Suppressor macrophage treated with lipopolysaccharide for 1 hour (primary cell): ENCODE data around the gene CRTAP.
"Not testable (repeated sequence)": the region's sequence is repeated elsewhere in the genome, so short reads cannot be mapped to it uniquely, and the experiment has no call there.

Experiments used
- DNase-seq, 3 donors: peaks; one replicate each; pipeline ENCODE4 v3.0.0-alpha.2; 2020 to 2022

The CRTAP gene

DNA sequence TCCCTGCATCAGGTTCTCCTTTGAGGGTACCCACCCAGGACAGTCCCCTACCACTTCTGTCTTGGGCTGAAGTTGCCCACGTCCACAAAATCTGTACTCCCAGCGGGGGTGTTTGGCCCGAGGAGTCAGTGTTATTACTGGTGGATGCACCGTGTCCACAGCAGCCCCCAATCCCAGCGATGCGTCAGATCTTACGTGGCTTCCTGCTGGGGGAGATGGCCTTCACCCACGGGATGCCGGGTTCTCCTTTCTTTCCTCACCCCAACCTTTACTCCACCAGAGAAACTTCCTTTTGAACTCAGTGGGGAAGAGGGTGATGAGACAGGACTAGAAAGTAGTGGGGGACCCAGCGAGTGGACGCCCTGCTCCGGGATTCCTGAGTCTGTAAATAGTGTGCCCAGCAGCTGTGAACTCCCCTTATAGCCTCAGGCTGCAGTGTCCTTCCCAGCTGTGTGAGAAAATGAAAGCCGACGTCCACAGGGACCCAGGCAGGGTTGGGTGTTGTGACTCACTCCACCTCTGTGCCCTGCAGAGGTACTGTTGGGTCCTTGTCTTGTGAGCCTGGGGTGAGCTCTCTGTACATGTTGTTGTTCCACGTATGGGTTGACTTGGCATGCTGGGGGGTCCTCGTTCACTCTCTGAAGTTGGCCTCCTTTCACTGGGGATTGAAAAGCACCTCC is 31.5 kb downstream of the CRTAP start:
- DNase-seq, result peak in 1 of 3 donors; percentile 12

DNA sequence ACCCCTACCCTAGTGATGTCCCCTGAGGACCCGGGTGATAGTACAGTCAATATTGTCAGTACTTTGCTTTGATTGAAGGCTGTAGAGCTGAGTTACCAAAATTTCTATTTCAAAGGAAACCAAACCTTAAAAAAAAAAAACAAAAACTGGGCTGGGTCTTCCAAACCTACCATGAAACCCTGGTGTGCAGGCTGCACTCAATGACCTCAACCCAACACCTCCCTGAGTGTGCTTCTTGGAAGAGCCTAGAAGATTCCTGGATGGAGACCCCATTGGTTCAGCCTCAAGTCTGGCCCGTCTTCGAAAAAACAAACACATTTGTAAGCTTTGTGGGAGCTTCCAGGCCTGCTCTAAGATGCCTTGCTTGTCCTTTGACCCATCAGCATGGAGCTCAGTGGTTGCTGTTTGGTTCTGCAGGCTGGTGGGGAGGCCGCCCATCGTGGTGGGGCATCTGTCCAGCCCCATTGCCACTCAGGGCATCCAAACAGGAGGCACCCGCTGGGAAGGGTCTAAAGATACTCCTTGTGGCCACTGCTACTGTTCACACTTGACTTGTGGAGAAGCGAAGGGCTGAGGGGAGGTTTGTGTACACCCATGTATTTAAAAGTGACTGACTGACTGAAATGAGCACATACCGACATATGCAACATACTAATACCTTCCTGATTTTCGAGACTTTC is 32.2 kb downstream of the CRTAP start:
- DNase-seq, result no peak

DNA sequence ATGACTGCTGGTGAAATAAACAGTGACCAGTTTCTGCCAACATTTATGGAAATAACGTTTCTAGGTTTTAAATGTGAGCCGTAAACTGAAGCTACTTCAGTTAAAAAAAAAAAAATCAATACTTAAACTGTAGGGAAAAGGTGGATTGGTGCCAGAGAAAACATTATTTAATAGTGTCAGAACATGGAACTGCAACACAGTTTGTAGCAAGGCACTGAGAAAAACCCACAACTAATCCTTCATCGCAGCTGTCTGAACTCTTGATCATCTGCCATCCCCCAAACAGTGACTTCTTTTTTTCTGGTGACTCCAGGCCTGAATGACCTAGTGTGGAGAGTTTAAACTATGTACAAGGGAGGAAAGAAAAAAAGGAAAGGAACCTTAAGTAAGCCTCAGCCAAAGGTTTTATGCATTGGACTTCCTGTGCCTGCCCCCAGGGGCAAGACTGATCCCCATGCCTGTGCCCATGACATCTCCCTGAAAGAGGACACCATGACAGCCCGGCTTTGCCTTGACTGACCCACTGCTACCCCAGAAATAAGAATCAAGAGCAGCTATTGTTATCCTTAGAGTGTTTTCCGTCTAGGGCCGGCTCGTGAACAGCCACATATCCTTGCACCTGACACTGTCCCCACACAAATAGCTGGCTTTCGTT is 33.1 kb downstream of the CRTAP start:
- DNase-seq, result no peak

DNA sequence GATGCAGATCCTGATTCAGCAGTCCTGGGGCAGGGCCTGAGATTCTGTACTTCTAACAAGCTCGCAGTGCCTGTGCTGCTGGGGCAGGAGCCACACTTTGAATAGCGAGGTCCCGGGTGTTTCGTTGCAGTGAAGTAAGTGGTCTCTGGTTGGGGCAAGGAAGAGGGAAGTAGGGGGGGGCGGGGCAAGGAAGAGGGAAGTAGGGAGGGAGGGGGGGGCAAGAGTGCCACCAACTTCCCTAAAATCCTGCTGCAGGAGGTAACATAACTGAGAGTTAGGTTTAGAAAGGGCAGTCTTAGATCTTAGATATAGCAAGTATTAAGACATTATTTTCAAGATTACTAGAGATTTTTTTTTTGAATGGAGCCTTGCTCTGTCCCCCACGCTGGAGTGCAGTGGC is 35.5 kb downstream of the CRTAP start:
- peak; percentile 50 to 85 (median 52) for DNase-seq

DNA sequence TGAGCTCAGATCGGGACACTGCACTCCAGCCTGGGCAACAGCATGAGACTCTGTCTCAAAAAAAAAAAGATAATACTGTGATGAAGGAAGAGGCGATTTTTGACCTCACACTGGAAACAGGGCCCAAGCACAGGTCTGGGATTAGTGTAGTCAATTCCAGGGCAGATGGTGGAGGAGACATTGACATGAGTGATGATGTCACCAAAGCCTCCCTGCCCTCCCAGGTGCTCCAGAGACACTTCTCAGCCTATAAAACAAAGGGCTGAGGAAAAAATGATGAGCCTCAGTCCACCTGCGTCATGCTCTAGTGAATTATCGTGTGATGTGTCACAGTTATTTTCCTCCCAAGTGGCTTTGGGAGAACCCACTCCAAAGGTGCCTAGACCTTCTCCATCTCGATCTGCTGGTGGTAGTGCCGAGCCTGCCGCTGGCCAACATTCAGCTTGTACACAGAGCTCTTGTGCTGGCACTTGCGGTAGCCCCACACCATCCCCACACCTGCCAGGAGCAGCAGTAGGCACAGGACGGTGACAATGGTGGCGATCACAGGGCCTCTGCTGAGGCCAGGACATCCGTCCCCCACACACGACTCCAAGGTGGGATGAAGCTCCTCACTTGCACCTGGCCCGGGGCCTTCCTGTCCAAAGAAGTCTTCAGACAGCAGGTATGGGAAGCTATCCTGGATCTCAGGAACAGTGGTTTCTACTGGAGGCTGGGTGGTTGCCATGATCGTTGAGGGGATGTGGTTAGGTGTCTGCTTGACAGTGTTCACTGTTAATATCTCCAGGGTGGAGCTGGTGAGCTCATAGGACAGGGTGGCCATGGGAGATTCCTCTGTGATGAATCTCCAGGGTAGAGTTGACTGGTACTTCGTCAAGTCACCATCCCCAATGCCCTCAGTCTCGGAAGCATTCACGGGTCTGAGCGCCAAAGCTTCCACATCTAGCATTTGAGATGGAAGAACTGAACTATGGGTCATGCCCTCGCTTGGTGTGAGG is 38.8 kb downstream of the CRTAP start:
- DNase-seq, result no peak

DNA sequence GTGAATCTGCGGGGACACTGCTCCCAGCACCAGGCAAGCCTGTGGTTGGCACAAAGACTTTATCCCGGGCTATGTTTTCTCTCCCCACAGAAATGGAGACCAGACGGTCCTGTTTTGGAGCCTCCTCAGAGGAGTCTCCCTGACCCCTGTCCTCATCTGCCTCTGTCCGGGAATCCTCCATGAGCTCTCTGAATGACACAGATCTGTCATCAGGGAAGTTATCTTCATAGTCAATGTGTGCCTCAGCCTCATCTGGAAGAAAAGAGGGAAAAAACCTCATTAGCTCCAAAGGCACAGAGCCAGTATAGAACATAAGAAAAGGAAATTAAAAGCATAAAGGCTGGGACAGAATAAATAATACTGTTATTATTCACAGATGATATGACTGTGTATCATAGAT is 40.0 kb downstream of the CRTAP start:
- no peak for DNase-seq

DNA sequence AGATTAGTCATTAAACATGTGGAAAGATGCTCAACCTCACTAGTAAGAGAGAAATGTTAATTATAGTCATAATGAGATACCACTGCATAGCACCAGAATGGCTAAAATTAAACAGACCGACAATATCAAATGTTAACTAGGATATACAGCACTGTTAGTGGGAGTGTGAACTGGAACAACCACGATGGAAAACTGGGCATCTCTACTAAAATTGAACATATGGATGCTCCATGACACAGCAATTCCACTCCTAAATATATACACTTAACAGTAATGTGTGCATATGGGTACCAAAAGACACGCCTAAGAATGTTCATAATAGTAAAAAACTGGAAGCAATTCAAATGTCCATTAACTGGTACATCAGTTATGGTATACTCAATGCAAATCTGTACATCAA is 41.5 kb downstream of the CRTAP start:
- DNase-seq, result no peak

DNA sequence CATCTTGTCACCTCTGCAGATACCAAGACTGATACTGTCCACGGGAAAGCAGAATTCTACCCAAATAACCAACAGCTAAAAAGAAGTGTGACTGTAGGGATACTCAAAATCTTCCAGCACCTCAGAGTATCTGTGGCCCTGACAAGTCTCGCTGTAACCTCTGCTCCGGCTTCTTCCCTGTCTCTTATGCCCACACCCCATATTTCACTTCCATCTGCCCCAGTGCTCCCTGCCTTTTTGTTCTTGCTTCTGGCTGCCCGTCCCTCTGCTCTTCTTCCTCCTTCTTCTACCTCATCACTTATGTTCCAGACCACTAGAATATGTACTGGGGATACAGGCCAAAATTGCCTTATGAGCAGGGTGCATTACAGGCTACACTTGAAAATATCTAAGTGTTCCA is 45.4 kb downstream of the CRTAP start:
- peak in 1 of 3 donors; percentile 21 for DNase-seq

DNA sequence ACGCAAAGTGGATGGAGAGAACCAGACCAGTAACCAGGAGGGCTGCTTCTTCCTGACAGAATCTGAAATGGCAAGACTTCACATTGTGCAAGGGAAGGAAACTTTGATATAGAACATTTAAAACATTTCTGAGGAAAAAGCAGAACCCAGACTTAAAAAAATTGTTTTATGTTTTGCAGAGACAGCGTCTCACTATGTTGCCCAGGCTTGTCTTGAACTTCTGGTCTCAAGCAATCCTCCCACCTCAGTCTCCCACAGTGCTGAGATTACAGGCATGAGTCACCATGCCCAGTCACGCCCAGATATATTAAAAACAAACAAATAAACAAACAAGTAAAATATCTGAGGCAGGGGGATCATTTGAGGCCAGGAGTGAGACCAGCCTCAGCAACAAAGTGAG is 46.2 kb downstream of the CRTAP start:
- DNase-seq, result peak in 1 of 3 donors; percentile 19

DNA sequence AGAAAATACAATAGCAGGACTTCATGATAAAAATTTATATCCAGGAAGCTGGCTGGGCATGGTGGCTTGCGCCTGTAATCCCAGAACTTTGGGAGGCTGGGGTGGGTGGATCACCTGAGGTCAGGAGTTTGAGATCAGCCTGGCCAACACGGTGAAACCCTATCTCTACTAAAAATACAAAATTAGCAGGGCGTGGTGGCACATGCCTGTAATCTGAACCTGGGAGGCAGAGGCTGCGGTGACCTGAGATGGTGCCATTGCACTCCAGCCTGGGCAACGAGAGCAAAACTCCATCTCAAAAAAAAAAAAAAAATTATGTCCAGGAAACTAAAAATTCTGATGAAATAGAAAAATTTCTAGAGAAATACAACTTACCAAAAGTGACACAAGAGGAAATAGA is 48.8 kb downstream of the CRTAP start:
- not testable (repeated sequence) for DNase-seq

DNA sequence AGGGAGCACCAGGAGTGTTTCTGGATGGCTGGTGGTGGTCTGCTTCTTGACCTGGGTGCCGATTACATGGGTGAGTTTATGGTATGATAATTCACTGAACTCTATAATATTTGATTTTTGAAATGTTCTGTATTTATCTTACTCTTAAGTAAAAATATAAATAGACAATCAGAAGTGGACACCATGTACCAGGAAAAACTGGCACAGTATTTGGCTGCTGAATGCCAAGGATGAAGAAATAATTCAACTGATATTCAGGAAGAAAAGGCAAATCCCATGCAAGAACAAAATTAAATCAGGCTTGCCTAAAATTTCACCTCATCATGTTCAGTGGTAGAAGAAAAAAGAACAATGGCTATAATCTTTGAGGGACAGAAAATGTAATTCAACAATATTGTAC is 51.6 kb downstream of the CRTAP start:
- no peak for DNase-seq

DNA sequence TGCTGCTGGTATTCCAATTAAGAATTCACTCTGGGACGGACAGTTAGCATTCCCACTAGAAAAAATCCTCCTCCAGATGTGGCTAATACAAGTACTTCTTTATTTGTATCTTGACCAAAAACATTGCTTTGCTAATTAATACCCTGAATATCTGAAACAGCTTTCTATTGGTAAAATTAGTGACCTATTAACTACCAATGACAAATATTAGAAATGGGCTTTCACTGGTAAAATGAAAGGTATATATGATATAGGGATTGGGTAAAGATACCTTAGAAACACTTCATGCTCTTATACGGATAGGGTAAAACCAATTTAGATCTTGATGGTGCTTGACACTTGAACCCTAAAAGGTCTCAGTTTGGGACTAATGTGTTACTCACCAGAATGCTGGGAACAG is 52.3 kb downstream of the CRTAP start:
- no peak for DNase-seq

DNA sequence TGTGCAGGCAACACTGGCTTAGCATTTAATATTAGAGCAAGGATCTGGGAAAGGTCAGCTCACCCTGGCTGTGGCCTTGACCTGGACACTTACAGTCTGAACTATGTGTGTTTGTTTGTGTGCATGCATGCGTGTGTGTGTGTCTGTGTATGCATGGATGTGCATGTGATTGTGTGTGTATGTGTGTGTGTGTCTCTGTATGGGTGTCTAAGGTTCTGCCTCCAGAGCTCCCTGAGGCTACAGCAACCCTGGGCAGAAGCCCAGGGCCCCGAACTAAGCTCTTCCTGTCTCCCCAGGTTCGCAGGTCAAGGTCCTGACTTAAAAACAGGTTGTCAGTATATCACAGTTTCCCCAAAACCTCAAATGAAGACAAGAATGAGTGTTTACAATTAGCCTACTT is 53.5 kb downstream of the CRTAP start:
- DNase-seq, result no peak

DNA sequence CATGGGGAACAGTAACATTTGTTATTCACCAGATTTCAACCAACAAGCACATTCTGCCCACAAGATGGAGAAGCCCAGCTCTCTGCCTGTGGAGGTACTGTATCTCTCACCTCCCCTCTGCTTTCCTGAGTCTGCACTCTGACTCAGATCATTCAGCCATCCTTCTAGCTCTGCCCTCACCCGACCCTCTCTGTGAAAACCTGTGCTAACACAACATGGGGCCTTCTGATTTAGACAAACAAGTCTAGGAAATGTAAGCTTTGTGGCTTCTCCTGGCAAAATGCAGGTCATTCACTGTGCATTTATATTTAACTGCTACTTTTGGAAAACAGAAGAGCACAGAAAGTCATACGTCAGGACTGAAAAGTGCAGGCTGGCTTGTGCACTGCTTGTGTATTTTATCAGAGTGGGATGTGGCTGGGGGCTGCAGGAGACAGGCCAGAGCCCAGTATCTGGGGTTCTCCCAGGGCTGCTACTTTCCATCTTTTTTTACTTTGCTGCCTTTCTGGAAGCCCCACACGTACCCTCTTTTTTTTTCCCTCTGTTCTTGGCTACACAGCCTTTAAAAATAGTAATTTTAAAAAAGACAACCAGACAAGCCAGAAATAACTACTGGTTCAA is 54.0 kb downstream of the CRTAP start:
- DNase-seq, result no peak

DNA sequence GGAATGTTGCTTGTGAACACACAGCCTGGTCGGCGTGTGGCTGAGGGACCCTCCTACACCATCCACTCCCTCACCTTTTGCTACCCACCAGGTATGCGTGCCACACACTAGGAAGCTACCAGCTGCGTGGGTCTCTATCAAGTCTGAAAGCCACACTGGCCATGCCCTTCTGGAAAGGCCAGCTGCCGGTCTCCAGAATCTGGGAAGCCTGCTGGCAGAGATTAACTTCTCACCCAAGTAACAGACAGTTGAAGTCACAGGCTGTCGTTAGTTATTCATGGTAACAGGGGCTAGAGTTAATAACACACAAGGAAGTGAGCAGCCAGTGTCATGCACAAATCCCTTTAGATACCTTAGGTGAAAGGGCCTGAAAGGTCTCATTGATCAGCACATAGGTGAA is 56.7 kb downstream of the CRTAP start:
- no peak for DNase-seq

DNA sequence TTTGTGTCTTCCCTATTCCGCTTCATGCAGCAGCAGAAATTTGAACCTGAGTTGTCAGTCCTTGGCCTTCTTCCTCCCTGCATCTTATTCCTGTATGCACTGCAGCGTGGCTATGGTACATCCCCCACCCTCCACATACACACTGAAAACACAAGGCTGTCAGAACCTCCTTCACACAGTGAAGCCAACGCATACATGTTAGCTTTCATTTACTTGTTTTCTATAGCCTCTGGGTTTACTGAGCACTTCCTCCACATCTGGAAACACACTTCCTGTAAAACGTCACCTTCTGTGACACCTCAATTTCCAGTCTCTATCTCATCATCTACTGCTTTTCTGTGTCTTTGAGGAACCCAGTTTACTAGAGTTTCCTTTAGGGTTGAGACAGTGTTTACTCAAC is 57.8 kb downstream of the CRTAP start:
- no peak for DNase-seq

DNA sequence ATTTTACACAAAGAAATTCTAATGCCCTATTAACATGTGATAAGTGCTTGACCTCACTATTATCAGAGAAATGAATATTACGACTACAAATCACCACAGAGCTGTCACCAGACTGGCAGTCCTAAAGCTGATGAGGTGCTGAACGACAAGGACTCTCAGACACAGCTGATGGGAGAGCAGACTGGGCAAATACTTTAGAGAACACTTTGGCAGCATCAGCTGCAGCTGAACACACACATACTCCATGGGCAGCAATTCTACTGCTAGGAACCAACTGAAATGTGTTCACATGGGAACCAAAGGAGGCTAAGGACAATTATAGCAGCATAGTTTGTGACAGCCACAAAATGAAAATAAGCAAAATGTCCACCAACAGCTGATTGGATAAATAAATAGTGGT is 59.3 kb downstream of the CRTAP start:
- DNase-seq, result no peak

DNA sequence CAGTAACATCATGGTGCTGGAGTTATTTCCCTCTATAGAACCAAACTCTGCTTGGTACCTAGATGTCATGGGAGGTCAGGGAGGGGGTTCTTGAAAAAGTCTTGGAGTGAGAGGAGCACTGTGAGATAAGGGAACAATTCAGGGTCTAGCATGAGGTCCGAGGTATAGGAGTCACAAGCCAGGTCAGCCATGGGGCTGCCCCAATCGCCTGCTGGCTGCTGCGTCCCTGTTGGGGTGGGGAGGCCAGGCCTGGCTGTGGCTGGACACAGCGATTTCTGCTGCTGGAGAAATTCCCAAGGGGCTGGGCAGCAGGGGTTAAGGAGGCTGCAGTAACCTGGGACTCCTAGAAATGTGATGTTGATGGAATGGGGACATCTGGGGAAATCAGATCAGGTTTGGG is 59.9 kb downstream of the CRTAP start:
- DNase-seq, result no peak

DNA sequence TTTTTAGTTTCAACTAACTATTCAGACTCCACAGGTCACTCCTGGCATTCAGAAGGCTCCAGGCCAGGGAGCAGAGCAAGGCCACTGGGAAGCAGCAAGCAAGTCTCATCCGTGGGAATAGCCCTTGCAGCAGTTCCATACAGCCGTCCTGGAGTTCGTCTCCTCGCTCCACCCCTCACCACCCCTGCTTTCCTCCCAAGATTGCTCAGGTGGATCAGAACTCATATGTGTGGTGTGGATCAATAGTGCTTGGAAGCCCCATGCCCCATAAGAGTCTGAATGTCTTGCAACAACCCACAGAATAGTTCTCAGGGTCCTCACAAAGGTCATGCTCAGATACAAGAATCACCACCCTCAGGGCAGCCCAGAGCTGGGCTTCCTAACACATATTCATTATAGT is 60.3 kb downstream of the CRTAP start:
- DNase-seq, result no peak

DNA sequence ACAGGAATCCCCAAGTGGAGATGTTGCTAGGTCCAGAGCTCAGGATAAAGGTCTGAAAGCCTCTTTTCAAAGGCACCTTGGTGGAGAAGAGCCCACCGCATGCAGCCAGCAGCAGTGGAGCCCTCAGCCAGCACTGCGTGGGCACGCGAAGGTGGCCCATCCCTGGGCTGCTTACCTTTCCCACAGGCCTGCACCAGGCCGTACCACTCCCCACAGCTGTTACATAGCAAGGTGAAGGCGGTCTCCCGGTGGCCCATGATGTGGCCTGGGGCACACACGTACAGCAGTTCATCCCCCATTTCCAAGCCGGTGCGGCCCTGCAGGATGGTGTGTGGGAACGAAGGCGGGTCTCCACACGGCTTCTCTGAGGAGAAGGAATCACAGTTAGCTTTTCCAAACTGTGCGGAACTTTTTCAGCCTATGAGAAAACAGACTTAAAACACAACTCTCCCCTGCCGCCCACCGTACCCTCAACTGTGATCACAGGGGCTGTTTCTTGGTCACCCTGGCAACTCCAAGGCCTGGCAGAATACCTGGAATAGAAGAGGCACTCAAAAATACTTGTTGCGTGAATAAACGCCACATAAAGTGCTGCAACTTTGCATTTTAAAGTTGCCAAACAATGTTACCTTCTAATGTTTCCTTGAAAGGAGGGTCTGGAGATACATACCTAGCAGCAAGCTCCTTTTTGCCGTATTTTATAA is 61.0 kb downstream of the CRTAP start:
- DNase-seq, result no peak

DNA sequence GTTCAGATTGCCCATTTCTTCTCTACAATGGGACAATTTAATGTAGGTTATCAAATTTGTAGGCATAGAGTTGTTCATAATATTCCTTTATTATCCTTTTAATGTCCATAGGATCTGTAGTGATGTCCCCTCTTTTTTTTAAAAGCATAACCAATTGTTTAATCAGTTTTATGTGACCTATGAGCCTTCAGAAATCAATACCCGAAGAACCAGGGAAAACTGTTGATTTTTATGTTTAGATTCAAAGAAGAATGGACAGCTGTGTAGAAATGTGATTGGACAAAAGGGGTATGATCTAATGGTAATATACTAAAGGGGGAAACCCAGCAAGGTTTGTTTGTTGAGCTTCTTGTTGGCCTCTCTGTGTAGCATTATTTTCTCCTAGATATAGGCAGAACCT is 65.3 kb downstream of the CRTAP start:
- no peak for DNase-seq

DNA sequence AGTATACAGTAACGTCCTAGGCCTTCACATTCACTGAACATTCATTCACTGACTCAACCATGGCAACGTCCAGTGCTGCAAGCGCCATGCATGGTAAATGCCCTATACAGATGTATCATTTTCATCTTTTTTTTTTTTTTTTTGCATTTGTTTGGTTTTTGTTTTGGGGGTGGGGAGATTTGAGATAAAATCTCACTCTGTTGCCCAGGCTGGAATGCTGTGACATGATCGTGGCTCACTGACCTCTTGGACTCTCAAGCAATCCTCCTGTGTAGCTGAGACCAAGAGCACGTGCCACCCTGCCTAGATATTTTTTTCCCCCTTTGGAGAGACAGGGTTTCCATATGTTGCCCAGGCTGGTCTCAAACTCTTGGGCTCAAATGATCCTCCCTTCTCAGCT is 67.4 kb downstream of the CRTAP start:
- no peak for DNase-seq
